Smooth muscle cell (in vitro differentiated cells): ENCODE results near the gene TNFSF10. TPM values are rescaled to one million over a fixed set of nuclear protein-coding genes. Genes with fewer than 3 reads are reported as not detected.

ENCODE experiments used
- DNase-seq: peaks from one replicate; lab custom pipeline; 2025; ENCODE audit not compliant: unreplicated experiment; lab: John Stamatoyannopoulos, UW
- H2AFZ ChIP-seq: fragments of 200-600 bp; sonication (generic); 2 replicates; pipeline ENCODE4 v1.6.0; 2016; ENCODE audit warnings: antibody characterized with exemption, low read depth, mild to moderate bottlenecking
- H3F3A ChIP-seq: fragments of 200-600 bp; sonication (generic); 2 replicates; pipeline ENCODE4 v1.6.0; 2017; ENCODE audit warnings: antibody characterized with exemption, low read depth
- H3K27ac ChIP-seq: fragments of 200-600 bp; sonication (generic); 2 replicates; pipeline ENCODE4 v1.5.1; 2016; ENCODE audit warnings: low read depth, mild to moderate bottlenecking
- H3K27me3 ChIP-seq: fragments of 200-600 bp; sonication (generic); 2 replicates; pipeline ENCODE4 v1.6.1; 2016; ENCODE audit warnings: low read depth, mild to moderate bottlenecking
- H3K36me3 ChIP-seq: fragments of 200-600 bp; sonication (generic); 2 replicates; pipeline ENCODE4 v1.5.1; 2016; ENCODE audit warnings: low read depth
- H3K4me1 ChIP-seq: fragments of 200-600 bp; sonication (generic); 2 replicates; pipeline ENCODE4 v1.5.1; 2016; ENCODE audit warnings: low read depth
- H3K4me2 ChIP-seq: fragments of 200-600 bp; sonication (generic); 2 replicates; pipeline ENCODE4 v1.6.0; 2016; ENCODE audit warnings: mild to moderate bottlenecking
- H3K4me3 ChIP-seq: fragments of 200-600 bp; sonication (generic); 2 replicates; pipeline ENCODE4 v1.5.1; 2016; ENCODE audit warnings: mild to moderate bottlenecking
- H3K79me2 ChIP-seq: fragments of 200-600 bp; sonication (generic); 2 replicates; pipeline ENCODE4 v1.6.0; 2016; ENCODE audit warnings: low read depth, mild to moderate bottlenecking
- H3K9ac ChIP-seq: fragments of 200-600 bp; sonication (generic); 2 replicates; pipeline ENCODE4 v1.6.0; 2016; ENCODE audit warnings: low read depth
- H3K9me3 ChIP-seq: fragments of 200-600 bp; sonication (generic); replicated peaks from 2 replicates; pipeline ENCODE4 v1.5.1; 2016; ENCODE audit warnings: low read depth
- H4K20me1 ChIP-seq: fragments of 200-600 bp; sonication (generic); 2 replicates; pipeline ENCODE4 v1.6.0; 2016; ENCODE audit warnings: low read depth
- CTCF ChIP-seq: fragments of 200-600 bp; sonication (generic); IDR thresholded peaks from 2 replicates; pipeline ENCODE4 v1.5.1; 2017; ENCODE audit warnings: borderline replicate concordance, mild to moderate bottlenecking, antibody characterized with exemption; ENCODE audit not compliant: insufficient read depth, poor library complexity, severe bottlenecking
- WGBS: methylation state at CpG from one replicate; pipeline ENCODE4 v1.1.7; 2016; ENCODE audit warnings: low lambda C conversion rate; 5-methylcytosine and 5-hydroxymethylcytosine counted together
- polyA plus RNA-seq: library from polyadenylated mRNA; unstranded; fragments of >200 nt; fragmentation: Nextera tagmentation; extraction: Ambion mirVana; gene quantifications from 2 replicates; pipeline ENCODE4 v1.2.1, GENCODE V29; 2016
- total RNA-seq: library from RNA; depleted of rRNA; stranded (reverse); fragments of >200 nt; gene quantifications from 2 replicates; pipeline ENCODE4 v1.2.3, GENCODE V29; 2014

Gene TNFSF10
- total and polyA plus RNA-seq, 2 experiments from 2014 or later = 22.4 to 37.1 TPM

GRCh38 chr3:172538368-172539151 lies 15.3 kb upstream of the TNFSF10 start:
- no peak overlapping the region for H3K27ac ChIP-seq
- WGBS = 86% methylated on average over 3 of the region's 3 CpGs

GRCh38 chr3:172537507-172538158 lies 14.4 kb upstream of the TNFSF10 start:
- Histone ChIP-seq H3K4me2 (no peak overlapping the region), H3K36me3 (no peaks in the 10 kb centered on the region), H2AFZ (peak overlapping the region; percentile 20), H4K20me1 (no peaks in the 10 kb centered on the region), H3K9me3 (no peaks in the 10 kb centered on the region), H3K4me1 (no peaks in the 10 kb centered on the region), H3K27ac (no peak overlapping the region), H3K27me3 (no peaks in the 10 kb centered on the region), H3K4me3 (no peak overlapping the region), H3K9ac (no peak overlapping the region), H3F3A (peaks cover 5% of the 10 kb centered on the region), H3K79me2 (no peaks in the 10 kb centered on the region)
- DNase-seq = no peak
- TF ChIP-seq CTCF = no peak
- 95% methylated on average over 3 of the region's 3 CpGs for WGBS

More at GRCh38 chr3:172538368-172539151, 15.3 kb upstream of the TNFSF10 start:
- no peaks in the 10 kb centered on the region for H4K20me1 ChIP-seq
- H3K79me2 ChIP-seq = no peaks in the 10 kb centered on the region
- H3K36me3 ChIP-seq = no peaks in the 10 kb centered on the region
- H3K4me3 ChIP-seq = no peak overlapping the region
- DNase-seq = no peak
- no peaks in the 10 kb centered on the region for H3K9me3 ChIP-seq
- TF ChIP-seq CTCF = no peak
- no peaks in the 10 kb centered on the region for H3K27me3 ChIP-seq
- H3K9ac ChIP-seq = no peak overlapping the region
- no peak overlapping the region for H2AFZ ChIP-seq
- H3K4me2 ChIP-seq = no peak overlapping the region
- peaks cover 5% of the 10 kb centered on the region for H3F3A ChIP-seq
- no peaks in the 10 kb centered on the region for H3K4me1 ChIP-seq

GRCh38 chr3:172536993-172537419 lies 13.8 kb upstream of the TNFSF10 start:
- no peaks in the 10 kb centered on the region for H3K9me3 ChIP-seq
- H3K27me3 ChIP-seq = no peaks in the 10 kb centered on the region
- H3F3A ChIP-seq = peaks cover 4% of the 10 kb centered on the region
- H3K79me2 ChIP-seq = no peaks in the 10 kb centered on the region
- H2AFZ ChIP-seq = peak overlapping the region; percentile 20
- no peaks in the 10 kb centered on the region for H3K36me3 ChIP-seq
- no peak overlapping the region for H3K4me3 ChIP-seq
- H3K27ac ChIP-seq = no peak overlapping the region
- no peak for DNase-seq
- no peaks in the 10 kb centered on the region for H3K4me1 ChIP-seq
- no peak for TF ChIP-seq CTCF
- no peak overlapping the region for H3K4me2 ChIP-seq
- H3K9ac ChIP-seq = no peak overlapping the region
- WGBS = 79% methylated on average over 5 of the region's 5 CpGs
- H4K20me1 ChIP-seq = no peaks in the 10 kb centered on the region
